ENCODE data around the gene DPYSL5. TPM values are rescaled to one million over a fixed set of nuclear protein-coding genes. Genes with fewer than 3 reads are reported as not detected.

DPYSL5 gene
- total RNA-seq, 2 experiments from 2014 or later = not detected

DNA sequence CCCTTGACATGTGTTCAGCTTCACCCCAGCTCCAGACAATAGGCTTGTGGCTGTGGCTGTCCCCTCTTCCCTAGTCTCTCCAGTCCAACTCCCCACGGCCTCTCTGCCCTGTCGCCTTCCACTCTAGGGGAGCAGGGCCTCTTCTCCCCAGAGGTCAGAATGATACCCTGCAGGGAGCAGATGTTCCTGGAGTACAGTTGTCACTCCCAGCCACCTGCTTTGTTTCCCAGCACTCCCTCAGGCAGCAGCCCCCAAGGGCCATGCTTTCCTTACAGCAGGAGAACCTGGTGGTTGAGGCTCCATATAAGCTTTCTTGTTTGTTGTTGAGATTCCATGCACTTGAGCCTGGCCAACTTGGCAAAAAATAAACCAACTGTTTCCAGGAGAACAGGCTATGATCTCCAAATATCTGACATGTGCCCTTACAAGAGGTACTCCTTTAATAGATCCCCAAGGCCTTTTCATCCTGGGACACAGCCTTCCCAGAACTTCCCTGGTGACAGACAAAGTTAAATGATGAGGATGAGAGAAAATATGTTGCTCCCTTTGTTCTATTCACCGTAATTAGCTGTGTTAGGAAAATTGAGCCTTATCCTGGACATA, 45.1 kb downstream of the DPYSL5 start:
- Histone ChIP-seq H3K4me1 (ENCODE audit: insufficient read depth, low read length) (no peaks in the 10 kb centered on the region), H3K4me3 (ENCODE audit: low read length) (no peak overlapping the region), H3K36me3 (ENCODE audit: insufficient read depth, low read length) (no peaks in the 10 kb centered on the region), H3K27ac (ENCODE audit: low read depth in 1 of 2, low read length in 2 of 2) (no peak overlapping the region), H3K27me3 (ENCODE audit: control insufficient read depth in 1 of 2, insufficient read depth in 2 of 2, low read length in 2 of 2) (no peaks in the 10 kb centered on the region), H3K9me3 (ENCODE audit: control insufficient read depth in 1 of 2, insufficient read depth in 1 of 2, low read length in 2 of 2) (no peaks in the 10 kb centered on the region)
- POLR2A ChIA-PET = no interaction called here
- TF ChIP-seq, protein P1, sequence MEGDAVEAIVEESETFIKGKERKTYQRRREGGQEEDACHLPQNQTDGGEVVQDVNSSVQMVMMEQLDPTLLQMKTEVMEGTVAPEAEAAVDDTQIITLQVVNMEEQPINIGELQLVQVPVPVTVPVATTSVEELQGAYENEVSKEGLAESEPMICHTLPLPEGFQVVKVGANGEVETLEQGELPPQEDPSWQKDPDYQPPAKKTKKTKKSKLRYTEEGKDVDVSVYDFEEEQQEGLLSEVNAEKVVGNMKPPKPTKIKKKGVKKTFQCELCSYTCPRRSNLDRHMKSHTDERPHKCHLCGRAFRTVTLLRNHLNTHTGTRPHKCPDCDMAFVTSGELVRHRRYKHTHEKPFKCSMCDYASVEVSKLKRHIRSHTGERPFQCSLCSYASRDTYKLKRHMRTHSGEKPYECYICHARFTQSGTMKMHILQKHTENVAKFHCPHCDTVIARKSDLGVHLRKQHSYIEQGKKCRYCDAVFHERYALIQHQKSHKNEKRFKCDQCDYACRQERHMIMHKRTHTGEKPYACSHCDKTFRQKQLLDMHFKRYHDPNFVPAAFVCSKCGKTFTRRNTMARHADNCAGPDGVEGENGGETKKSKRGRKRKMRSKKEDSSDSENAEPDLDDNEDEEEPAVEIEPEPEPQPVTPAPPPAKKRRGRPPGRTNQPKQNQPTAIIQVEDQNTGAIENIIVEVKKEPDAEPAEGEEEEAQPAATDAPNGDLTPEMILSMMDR (IDR thresholded peaks at IDR 0.05) = no peak
- intact Hi-C loops (cut with DNase I, micrococcal nuclease) = no loop called here
- Mint-ChIP-seq H3K4me1 (ENCODE audit: low read depth) (no peaks in the 10 kb centered on the region), H3K4me3 (no peak overlapping the region), H3K27ac (no peak overlapping the region), H3K36me3 (ENCODE audit: low read depth) (no peaks in the 10 kb centered on the region), H3K9me3 (no peaks in the 10 kb centered on the region), H3K27me3 (no peaks in the 10 kb centered on the region)
- ATAC-seq (ENCODE audit: poor library complexity) = no peak
- CTCF ChIA-PET = no interaction called here
- DNase-seq = no peak

GRCh38 chr2:26894136-26894535, 46.2 kb downstream of the DPYSL5 start:
- no peaks in the 10 kb centered on the region for H3K27me3 ChIP-seq (ENCODE audit: control insufficient read depth in 1 of 2, insufficient read depth in 2 of 2, low read length in 2 of 2)
- no peak overlapping the region for H3K4me3 Mint-ChIP-seq

GRCh38 chr2:26897807-26898479, 50.0 kb downstream of the DPYSL5 start:
- ATAC-seq (ENCODE audit: poor library complexity) (no peak), DNase-seq (no peak)
- Mint-ChIP-seq H3K9me3 (no peaks in the 10 kb centered on the region), H3K36me3 (ENCODE audit: low read depth) (no peaks in the 10 kb centered on the region), H3K4me1 (ENCODE audit: low read depth) (no peaks in the 10 kb centered on the region), H3K27ac (no peak overlapping the region), H3K4me3 (no peak overlapping the region), H3K27me3 (no peaks in the 10 kb centered on the region)
- Histone ChIP-seq H3K27me3 (ENCODE audit: control insufficient read depth in 1 of 2, insufficient read depth in 2 of 2, low read length in 2 of 2) (no peaks in the 10 kb centered on the region), H3K9me3 (ENCODE audit: control insufficient read depth in 1 of 2, insufficient read depth in 1 of 2, low read length in 2 of 2) (no peaks in the 10 kb centered on the region), H3K4me1 (ENCODE audit: insufficient read depth, low read length) (no peaks in the 10 kb centered on the region), H3K27ac (ENCODE audit: low read depth in 1 of 2, low read length in 2 of 2) (no peak overlapping the region), H3K4me3 (ENCODE audit: low read length) (no peak overlapping the region), H3K36me3 (ENCODE audit: insufficient read depth, low read length) (no peaks in the 10 kb centered on the region)
- TF ChIP-seq, protein P1 (IDR thresholded peaks at IDR 0.05) = no peak
- ChIA-PET CTCF (no interaction called here), POLR2A (no interaction called here)
- intact Hi-C loops (cut with DNase I, micrococcal nuclease) = no loop called here

More at GRCh38 chr2:26894136-26894535, 46.2 kb downstream of the DPYSL5 start:
- Mint-ChIP-seq H3K4me1 (ENCODE audit: low read depth) (no peaks in the 10 kb centered on the region), H3K9me3 (no peaks in the 10 kb centered on the region), H3K27me3 (no peaks in the 10 kb centered on the region), H3K27ac (no peak overlapping the region), H3K36me3 (ENCODE audit: low read depth) (no peaks in the 10 kb centered on the region)
- ChIA-PET POLR2A (no interaction called here), CTCF (no interaction called here)
- no peak overlapping the region for H3K27ac ChIP-seq (ENCODE audit: low read depth in 1 of 2, low read length in 2 of 2)
- no peaks in the 10 kb centered on the region for H3K4me1 ChIP-seq (ENCODE audit: insufficient read depth, low read length)
- no peak for ATAC-seq (ENCODE audit: poor library complexity)
- intact Hi-C loops (cut with DNase I, micrococcal nuclease) = no loop called here
- no peaks in the 10 kb centered on the region for H3K9me3 ChIP-seq (ENCODE audit: control insufficient read depth in 1 of 2, insufficient read depth in 1 of 2, low read length in 2 of 2)
- DNase-seq = no peak
- H3K4me3 ChIP-seq (ENCODE audit: low read length) = no peak overlapping the region
- TF ChIP-seq, protein P1 (IDR thresholded peaks at IDR 0.05) = no peak
- no peaks in the 10 kb centered on the region for H3K36me3 ChIP-seq (ENCODE audit: insufficient read depth, low read length)
